Measurements from ENCODE around the gene KANSL1.

GRCh38 chr17:46117117-46117516 lies 76.1 kb downstream of the KANSL1 start:
- TF ChIP-seq EZH2 (IDR thresholded peaks at IDR 0.05; ENCODE audit: insufficient read depth, poor library complexity, severe bottlenecking) (no peak), EZH2phosphoT487 (IDR thresholded peaks at IDR 0.05; ENCODE audit: insufficient read depth, low read depth) (no peak)

All from GM23248 (cell line).